Fibroblast of gingiva (primary cell): Measurements from ENCODE around the gene TEDC2.

Source experiments
- DNase-seq: peaks from one replicate; pipeline ENCODE4 v3.0.0-alpha.2; 2011; ENCODE audit warnings: low read depth

The TEDC2 gene

DNA sequence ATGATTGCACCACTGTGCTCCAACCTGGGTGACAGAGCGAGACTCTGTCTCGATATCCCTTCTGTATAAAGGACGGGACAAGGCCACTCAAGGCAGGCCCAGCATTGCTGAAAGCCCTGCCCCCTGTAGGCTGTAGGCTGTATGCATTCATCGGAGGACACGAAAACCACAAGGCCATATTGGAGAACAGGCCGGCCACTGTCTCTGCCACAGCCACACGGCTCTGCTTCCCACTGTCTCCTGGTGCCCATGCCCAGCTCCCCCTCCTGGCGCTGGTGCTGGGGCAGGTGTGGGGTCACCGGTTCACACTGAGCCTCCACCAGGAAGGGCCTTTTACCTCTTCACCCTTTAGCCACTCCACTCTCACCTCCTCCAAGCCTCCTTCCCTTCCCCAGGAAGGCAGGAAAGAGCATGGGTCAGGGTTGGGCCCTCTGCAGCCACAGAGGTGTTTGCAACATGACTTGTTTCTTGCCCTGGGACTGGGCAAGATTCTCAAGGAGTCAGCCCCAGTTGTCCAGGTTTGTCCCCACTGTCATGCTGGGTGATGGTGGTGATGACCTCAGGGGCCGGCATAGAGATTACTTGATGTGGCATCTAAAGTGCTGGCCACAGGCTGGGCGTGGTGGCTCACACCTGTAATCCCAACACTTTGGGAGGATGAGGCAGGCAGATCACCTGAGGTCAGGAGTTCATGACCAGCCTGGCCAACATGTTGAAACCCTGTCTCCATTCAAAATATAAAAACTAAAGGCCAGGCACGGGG is 5.9 kb downstream of the TEDC2 start:
- DNase-seq: no peak

DNA sequence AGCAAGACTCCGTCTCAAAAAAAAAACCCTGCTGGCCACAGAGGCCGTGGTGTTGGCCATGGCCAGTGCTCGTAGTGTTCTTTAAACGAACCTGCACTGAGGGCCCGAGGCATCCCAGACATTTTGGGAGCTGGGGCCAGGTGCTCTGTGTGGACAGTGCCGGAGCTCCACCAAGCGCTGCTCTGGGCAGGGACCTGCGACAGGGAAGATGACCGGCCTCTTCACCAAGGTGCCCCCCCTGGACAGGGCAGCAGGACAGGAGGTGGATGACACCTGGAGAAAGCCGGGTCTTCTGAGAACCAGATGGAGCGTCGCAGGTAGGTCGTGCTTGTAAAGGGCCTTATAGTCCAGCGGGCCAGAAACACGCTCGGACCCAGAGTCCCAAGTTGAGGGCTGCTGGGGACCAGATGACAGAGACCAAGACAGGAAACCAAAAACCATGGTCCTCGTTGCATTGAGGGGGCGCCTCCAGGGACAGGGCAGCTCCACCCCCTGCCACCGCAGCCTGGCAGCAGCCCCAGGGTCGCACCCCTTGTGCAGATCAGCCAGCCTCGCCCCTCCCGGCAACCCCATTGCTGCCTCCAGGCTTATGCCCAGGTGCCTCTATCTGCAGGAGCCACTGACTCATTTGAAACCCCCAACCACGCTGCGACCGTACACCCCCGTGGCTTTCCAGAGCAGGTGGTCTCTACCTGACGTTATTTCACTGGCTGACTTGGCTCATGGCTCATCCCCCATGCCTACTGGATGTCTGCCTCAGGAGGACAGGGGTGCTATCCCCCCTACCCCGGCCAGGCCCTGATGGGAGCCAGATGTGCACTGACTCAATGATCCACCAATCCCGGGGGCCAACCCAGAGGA is 7.0 kb downstream of the TEDC2 start:
- DNase-seq: no peak

- DNase-seq: peak; percentile 69
Observed at GRCh38 chr16:2467528-2468232, 7.8 kb downstream of the TEDC2 start.

DNA sequence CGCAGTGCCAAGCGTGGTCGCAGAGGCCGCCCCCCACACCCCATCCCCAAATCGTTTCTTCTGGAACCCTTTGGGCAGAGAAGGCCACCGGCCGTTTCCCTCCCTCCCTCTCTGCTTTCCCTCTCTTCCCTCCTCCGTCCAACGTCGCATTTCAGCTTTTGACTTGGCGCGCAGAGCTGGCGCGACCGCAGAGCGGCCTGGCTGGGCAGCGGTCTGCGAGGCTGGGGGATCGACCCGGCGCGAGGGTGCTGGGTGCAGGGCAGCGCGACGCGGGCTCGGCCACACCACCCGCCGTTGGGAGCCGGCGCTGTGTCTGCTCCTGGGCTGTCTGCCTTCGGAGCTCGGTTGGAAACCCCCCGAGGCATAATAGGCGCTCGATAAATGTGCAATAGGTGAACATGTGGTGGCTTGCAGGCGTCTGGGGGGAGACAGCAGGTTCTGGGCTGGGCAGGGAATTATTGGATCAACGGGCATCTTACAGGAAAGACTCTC is 8.4 kb downstream of the TEDC2 start:
- no peak for DNase-seq

DNA sequence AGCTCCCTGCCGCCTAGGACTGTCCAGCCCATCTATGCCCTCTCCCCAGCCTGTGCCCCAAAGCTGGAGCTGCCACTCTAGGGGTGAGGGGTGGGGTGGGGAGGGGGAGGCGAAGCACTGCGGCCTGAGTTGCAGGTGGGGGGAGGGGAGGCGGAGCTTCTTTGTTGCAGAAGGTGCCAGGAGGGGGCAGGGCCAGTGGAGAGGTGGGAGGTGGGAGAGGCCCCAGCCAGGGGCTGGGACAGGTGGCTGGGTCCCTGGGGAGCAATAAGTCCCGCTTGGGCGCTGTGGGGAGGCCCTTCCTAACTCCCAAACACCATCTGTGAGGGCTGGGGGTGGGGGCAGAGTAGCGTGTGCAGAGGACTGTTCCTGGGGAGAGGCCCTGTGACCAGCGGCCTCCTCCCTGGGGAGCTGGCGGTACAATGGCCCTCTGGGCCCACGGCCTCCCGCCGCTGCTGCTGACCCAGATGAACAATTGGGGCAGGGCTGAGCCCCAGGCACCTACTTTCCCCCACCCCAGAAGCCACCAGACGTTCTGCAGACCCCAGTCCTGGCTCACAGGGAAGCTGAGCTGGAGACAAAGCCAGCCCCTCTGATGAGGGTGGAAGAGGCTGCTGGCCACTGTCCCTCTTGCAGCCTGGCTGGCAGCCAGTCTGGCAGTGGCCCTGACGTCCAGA is 9.0 kb downstream of the TEDC2 start:
- DNase-seq: no peak

DNA sequence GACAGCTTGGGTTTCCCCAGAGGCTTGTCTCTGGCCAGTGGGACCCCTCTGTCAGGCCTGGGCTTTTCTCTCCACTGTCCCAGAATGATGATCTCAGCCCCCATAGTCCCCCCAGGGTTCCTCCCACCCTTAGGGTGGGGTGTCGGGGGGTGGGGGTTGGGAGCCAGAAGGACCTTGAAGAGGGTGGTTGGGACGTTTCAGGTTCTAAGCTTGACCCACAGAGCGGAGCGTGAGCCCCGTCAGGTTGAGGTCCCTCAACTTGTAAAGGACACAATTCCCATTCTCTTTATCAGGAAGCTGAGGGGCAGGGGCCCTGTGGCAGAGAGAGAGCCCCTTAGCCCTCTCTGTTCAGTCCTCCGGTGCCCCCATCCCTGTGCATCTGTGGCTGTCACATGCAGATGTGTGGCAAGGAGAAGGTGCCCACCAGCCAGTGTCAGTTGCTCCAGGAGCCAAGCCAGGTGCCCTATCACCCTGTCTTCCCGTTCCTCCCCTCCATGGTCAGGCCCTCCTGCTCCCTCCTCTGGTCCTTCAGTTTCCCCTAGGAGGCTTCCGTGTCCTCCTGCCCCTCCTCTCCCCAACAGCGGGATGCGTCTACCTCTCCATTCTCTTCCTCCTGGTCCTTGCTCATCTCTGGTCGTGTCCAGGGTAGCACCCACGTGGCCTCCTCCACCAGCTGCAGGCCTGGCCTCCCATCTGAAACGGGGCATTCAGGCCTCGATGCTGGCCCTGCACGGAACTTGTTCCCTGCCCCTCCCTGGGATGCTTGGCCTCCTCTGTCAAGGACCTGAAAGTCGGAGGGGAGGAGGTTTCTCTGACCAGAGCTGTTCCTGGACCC is 9.7 kb downstream of the TEDC2 start:
- DNase-seq: no peak

DNA sequence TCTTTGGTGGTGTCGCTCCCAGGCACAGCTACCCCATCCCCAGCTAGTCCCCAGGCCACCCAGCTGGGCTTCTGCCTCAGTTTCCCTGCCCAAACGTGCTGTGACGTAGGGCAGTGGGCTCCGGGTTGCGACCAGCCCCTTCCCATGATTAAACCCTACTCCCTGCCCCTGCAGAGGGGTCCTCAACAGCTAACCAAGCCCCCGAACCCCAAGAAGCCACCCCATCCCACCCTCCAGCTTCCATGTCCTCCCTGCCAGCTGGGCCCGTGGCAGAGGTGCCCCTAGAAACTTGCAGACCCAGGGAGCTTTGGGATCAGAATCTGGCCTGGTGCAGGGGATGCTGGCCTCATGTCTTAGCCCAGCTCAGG is 10.3 kb downstream of the TEDC2 start:
- DNase-seq: no peak

GRCh38 chr16:2470603-2471015 is 10.7 kb downstream of the TEDC2 start:
- no peak for DNase-seq

GRCh38 chr16:2471016-2471652 is 11.2 kb downstream of the TEDC2 start, which contains the start of gene NTN3:
Gene NTN3, plus strand, starts transcription at chr16:2471297. Its CDS starts 405 bp downstream, at chr16:2471702.
- DNase-seq: no peak

- DNase-seq: no peak
Observed at GRCh38 chr16:2471653-2472487, 12.0 kb downstream of the TEDC2 start.

GRCh38 chr16:2472488-2472864 is 12.6 kb downstream of the TEDC2 start:
- DNase-seq: no peak

- no peak for DNase-seq
Observed at GRCh38 chr16:2472885-2473445, 13.1 kb downstream of the TEDC2 start.

DNA sequence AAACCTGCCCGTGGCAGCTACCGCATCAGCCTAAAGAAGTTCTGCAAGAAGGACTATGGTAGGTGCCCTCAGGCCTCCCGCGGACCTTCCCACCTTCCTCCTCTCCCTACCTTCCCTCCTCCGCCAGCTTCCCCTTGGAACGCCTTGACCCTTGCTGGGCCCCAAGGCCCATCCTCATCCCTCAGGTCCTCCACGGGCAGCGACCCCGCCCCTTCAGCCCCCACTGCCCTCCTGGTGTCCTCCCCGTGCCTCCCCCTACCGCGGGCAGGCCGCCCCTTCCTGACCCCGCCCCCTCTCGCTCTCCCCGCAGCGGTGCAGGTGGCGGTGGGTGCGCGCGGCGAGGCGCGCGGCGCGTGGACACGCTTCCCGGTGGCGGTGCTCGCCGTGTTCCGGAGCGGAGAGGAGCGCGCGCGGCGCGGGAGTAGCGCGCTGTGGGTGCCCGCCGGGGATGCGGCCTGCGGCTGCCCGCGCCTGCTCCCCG is 13.6 kb downstream of the TEDC2 start:
- no peak for DNase-seq

DNA sequence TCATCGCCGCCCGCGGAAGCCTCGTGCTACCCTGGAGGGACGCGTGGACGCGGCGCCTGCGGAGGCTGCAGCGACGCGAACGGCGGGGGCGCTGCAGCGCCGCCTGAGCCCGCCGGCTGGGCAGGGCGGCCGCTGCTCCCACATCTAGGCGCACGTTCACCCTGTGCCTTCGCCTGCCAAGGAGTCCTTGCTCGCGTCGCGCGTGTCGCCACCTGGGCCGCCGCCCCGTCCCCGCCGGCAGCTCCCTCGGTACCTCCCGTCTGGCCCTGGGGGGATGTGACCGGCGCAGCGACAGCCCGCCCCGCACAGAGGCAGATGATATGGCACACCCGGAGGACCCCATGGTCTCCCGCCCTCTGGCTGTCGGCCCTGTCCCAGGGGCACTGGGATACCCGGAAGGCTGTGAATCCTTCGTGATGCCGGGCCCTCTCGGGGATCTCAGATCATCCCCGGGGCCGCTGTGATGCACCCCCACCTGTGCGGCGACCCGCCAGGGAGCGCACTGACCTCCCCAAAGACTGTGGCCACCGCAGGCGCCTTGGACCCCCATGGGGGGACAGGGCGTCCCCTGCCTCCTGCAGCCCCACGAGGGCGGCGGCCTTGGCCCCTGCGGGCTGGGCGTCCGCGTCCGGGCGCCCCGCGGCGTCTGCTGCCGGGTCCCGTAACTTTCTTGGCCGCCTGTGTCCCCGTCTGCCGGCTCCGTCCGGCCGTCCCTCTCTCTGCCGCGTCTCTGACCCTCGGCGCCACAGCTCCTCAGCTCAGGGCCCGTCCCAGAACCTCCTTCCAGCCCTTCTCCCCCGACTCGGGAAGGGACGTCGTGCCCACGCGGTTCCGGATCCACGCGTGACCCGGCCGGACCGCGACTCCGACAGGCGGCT is 14.3 kb downstream of the TEDC2 start:
- DNase-seq: peak; percentile 24

- peak; percentile 78 for DNase-seq
Observed at GRCh38 chr16:2474877-2475412, 15.0 kb downstream of the TEDC2 start, which contains the start of gene TBC1D24. Gene TBC1D24, plus strand, starts transcription at chr16:2475127. Its CDS starts 21,022 bp downstream, at chr16:2496149.

- DNase-seq: no peak
Observed at GRCh38 chr16:2475413-2476344, 15.8 kb downstream of the TEDC2 start.

DNA sequence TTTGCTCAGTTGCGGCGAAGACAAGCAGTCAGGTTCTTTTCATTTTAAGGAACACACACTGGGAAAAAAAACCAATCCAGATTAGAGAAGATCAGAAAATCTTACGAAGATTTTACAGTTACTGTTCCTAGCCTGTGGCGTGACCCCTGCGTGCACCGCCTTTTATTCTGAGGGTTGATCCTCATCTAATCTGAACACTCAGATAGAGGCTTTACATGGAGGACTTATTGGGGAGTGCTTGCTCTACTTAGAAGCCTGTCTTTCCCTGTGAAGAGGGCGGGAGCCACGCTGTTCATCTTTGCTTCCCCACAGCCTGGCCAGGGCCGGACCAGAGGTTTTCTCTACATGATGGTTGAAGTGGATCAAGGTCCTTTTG is 16.4 kb downstream of the TEDC2 start:
- DNase-seq: no peak
